BJ (cell line): Measurements from ENCODE around the gene ARPC5. TPM values are rescaled to one million over a fixed set of nuclear protein-coding genes. Genes with fewer than 3 reads are reported as not detected.

Source experiments
- CTCF ChIA-PET: fragments of 350-600 bp; formaldehyde crosslinking; extraction: SDS; loops from one replicate; lab custom pipeline; 2021; ENCODE audit warnings: antibody characterized with exemption, inconsistent platforms; lab: Yijun Ruan, JAX
- POLR2A ChIA-PET: fragments of 300-600 bp; sonication (Branson Sonifier 250); formaldehyde crosslinking; extraction: SDS; loops from one replicate; lab custom pipeline; 2021; ENCODE audit warnings: antibody characterized with exemption; lab: Charles Lee
- DNase-seq: peaks from one replicate; pipeline ENCODE4 v3.0.0-alpha.2; 2011; ENCODE audit warnings: low read depth
- H3K27me3 ChIP-seq: 2 replicates; pipeline ENCODE4 v1.6.0; 2011; ENCODE audit warnings: low read length; ENCODE audit not compliant: control insufficient read depth, insufficient read depth
- H3K36me3 ChIP-seq: 2 replicates; pipeline ENCODE4 v1.5.1; 2011; ENCODE audit warnings: low read length; ENCODE audit not compliant: control insufficient read depth, insufficient read depth
- H3K4me3 ChIP-seq: 2 replicates; pipeline ENCODE4 v1.5.1; 2011; ENCODE audit warnings: low read depth, mild to moderate bottlenecking, control low read depth, low read length
- CTCF ChIP-seq: IDR thresholded peaks from 2 replicates; pipeline ENCODE4 v1.5.1; 2011; ENCODE audit warnings: low read depth, mild to moderate bottlenecking, control low read depth, inconsistent platforms, low read length, moderate library complexity; ENCODE audit not compliant: insufficient read depth
- polyA plus RNA-seq: library from polyadenylated mRNA; depleted of rRNA; stranded (reverse); fragments of >200 nt; gene quantifications from 2 replicates; pipeline ENCODE4 v1.2.3, GENCODE V29; 2011

Gene ARPC5
- polyA plus RNA-seq, 1 experiment, result 176 TPM

- TF ChIP-seq CTCF, result no peak
- Histone ChIP-seq H3K36me3 (no peaks in the 10 kb centered on the region), H3K27me3 (no peaks in the 10 kb centered on the region), H3K4me3 (no peak overlapping the region)
- CTCF ChIA-PET, result interaction anchor here (1.0 to 1.9 kb wide), 3 partner anchors 15 to 24 kb away, joined by 4 to 8 read pairs (median 5); no protein-coding TSS in a partner anchor
- no peak for DNase-seq
- POLR2A ChIA-PET, result no interaction called here
Observed at GRCh38 chr1:183670169-183670568, 34.6 kb upstream of the ARPC5 start.

DNA sequence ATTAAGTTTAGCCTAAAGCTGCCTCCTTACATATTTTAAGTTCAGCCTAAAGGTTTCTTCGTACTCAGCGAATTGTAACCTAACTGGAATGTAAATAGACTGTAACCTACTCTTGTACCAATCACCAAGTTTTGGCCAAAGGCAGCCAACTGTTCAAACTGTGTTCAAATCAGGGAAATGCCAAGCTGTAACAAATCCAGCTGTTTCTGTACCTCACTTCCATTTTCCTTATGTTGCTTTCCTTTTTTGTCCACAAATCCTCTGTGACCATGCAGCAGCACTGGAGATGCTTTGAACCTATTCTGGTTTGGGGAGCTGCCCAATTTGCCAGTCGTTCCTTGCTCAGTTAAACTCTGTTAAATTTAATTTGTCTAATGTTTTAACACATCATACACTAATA, 20.8 kb upstream of the ARPC5 start:
- no peak for DNase-seq
- H3K36me3 ChIP-seq, result no peaks in the 10 kb centered on the region
- H3K27me3 ChIP-seq, result no peaks in the 10 kb centered on the region
- POLR2A ChIA-PET, result no interaction called here
- H3K4me3 ChIP-seq, result no peak overlapping the region
- no peak for TF ChIP-seq CTCF
- CTCF ChIA-PET, result interaction anchor here (0.7 to 6.8 kb wide), 10 partner anchors 17 to 405 kb away, joined by 3 to 106 read pairs (median 4); no protein-coding TSS in a partner anchor

DNA sequence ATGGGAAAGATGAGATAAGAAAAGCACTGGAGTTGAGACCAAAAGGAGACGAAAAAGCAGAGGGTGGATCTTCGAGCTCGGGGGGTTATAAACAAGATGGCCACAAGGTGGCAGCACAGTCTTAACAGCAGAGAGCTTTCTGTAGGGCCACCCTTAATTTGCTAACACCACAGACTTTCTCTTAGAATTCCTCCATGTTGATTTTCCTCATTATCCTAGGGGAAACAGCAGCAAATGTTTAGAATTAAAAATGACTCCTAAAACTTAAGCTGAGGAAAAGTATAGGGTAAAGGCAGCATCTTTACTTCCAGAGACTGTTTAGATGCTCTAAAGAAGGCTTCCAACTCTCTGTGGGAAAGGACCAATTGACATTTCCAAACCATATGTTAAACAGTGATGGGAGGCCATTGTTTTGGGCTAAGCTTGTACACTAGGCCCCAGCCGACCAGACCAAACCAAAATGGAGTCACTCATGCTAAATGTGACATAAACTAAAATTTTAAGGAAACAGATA, 20.0 kb upstream of the ARPC5 start:
- no peak for DNase-seq
- H3K27me3 ChIP-seq, result no peaks in the 10 kb centered on the region
- CTCF ChIA-PET, result interaction anchor here (0.6 to 6.8 kb wide), 29 partner anchors 9 to 979 kb away, joined by 3 to 106 read pairs (median 4); partner anchors contain the start of gene RGL1
- peak; percentile 79 for TF ChIP-seq CTCF
- H3K4me3 ChIP-seq, result no peak overlapping the region
- no peaks in the 10 kb centered on the region for H3K36me3 ChIP-seq
- POLR2A ChIA-PET, result no interaction called here

DNA sequence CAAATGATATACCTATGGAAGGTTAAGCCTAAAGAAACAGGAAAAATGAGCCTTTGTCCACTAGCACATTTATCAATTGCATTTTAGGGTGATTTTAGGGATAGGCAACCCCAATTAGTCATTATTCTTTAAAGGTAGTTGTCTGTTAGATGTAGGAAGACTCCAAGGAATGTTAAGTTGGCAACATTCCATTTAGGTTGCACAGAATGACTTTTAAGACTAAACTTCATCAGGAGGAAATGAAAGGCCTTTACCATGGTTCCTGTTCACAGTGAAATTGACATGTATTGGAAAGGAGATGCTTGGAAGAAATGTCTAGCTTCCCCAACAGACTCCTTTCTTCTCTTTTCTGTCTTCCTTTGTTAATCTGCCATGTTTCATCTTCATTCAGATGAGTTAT, 19.1 kb upstream of the ARPC5 start:
- ChIA-PET CTCF (interaction anchor here (0.7 to 6.8 kb wide), 13 partner anchors 11 to 693 kb away, joined by 3 to 106 read pairs (median 5); no protein-coding TSS in a partner anchor), POLR2A (no interaction called here)
- Histone ChIP-seq H3K4me3 (no peak overlapping the region), H3K36me3 (no peaks in the 10 kb centered on the region), H3K27me3 (no peaks in the 10 kb centered on the region)
- no peak for DNase-seq
- TF ChIP-seq CTCF, result no peak

DNA sequence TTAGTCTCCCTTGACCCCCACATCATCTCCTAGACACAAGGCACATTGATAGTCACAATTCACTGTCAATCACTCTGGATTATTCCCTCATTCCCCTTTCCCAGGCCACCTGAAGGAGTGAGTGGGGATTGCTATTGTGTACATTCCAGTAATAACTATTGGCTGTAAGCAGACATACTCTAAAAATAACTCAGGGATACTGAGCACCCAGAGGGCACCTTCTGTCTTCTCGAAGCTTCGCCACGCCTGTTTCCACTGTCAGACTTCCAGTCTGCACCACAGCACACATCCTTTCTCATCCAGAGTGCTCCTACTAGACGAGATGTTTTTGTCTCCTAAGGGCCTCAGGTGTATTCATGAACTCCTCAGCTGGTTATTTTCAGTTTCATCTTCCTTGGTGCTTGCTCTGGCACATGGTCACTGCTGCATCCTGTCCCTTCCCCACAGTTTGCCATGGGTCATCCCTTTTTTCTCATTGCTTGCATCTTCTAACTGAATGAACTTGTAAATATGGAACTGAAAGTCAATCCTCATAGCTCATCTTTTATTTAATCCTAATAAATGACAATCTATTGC, 18.4 kb upstream of the ARPC5 start:
- Histone ChIP-seq H3K27me3 (no peaks in the 10 kb centered on the region), H3K36me3 (no peaks in the 10 kb centered on the region), H3K4me3 (no peak overlapping the region)
- POLR2A ChIA-PET, result no interaction called here
- CTCF ChIA-PET, result interaction anchor here (1.7 to 6.8 kb wide), 6 partner anchors 10 to 262 kb away, joined by 4 to 106 read pairs (median 5); no protein-coding TSS in a partner anchor
- no peak for DNase-seq
- no peak for TF ChIP-seq CTCF
